ENCODE data around the gene HSF2BP.

- TF ChIP-seq CTCF (IDR thresholded peaks at IDR 0.05) (no peak), POLR2A (IDR thresholded peaks at IDR 0.05) (no peak)
These were observed 13.3 kb downstream of the HSF2BP start for GRCh38 chr21:43645976-43646375.
